ENCODE data around the gene IGLL5.

- TF ChIP-seq, protein P1, sequence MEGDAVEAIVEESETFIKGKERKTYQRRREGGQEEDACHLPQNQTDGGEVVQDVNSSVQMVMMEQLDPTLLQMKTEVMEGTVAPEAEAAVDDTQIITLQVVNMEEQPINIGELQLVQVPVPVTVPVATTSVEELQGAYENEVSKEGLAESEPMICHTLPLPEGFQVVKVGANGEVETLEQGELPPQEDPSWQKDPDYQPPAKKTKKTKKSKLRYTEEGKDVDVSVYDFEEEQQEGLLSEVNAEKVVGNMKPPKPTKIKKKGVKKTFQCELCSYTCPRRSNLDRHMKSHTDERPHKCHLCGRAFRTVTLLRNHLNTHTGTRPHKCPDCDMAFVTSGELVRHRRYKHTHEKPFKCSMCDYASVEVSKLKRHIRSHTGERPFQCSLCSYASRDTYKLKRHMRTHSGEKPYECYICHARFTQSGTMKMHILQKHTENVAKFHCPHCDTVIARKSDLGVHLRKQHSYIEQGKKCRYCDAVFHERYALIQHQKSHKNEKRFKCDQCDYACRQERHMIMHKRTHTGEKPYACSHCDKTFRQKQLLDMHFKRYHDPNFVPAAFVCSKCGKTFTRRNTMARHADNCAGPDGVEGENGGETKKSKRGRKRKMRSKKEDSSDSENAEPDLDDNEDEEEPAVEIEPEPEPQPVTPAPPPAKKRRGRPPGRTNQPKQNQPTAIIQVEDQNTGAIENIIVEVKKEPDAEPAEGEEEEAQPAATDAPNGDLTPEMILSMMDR (IDR thresholded peaks at IDR 0.05), result no peak
- no peak for TF ChIP-seq POLR2A (IDR thresholded peaks at IDR 0.05)
Measured at GRCh38 chr22:22907551-22908494, 20.2 kb downstream of the IGLL5 start.

Measured in thyroid gland (tissue), 4 donors.